PC-3 (cell line): ENCODE results near the gene LMOD3. TPM values are rescaled to one million over a fixed set of nuclear protein-coding genes. Genes with fewer than 3 reads are reported as not detected.

ENCODE experiments used
- ATAC-seq: fragments of 200-7000 bp; cut with Tn5 transposase; 2 replicates; pipeline ENCODE4 v1.9.1; 2020; ENCODE audit warnings: mild to moderate bottlenecking, moderate library complexity
- BruUV-seq: library from RNA; stranded (reverse); fragments of 400-500 nt; replicated peaks from 2 replicates; lab custom pipeline; 2021; lab: Mats Ljungman, UMichigan
- CTCF ChIA-PET: fragments of 300-600 bp; sonication (Branson Sonifier 250); formaldehyde crosslinking; loops from one replicate; lab custom pipeline; 2022; ENCODE audit warnings: antibody characterized with exemption; lab: Charles Lee
- POLR2A ChIA-PET: fragments of 300-600 bp; sonication (Branson Sonifier 250); formaldehyde crosslinking; loops from one replicate; lab custom pipeline; 2022; ENCODE audit warnings: antibody characterized with exemption; ENCODE audit not compliant: unreplicated experiment; lab: Charles Lee
- DNase-seq: peaks from one replicate; pipeline ENCODE4 v3.0.0-alpha.2; 2015
- H2AFZ ChIP-seq: fragments of 300-600 bp; sonication (generic); 2 replicates; pipeline ENCODE4 v1.6.0; 2016; ENCODE audit warnings: antibody characterized with exemption, low read length
- H3F3A ChIP-seq: fragments of 300-600 bp; sonication (generic); one replicate; pipeline ENCODE4 v1.6.0; 2017; ENCODE audit warnings: antibody characterized with exemption, low read length, control low read depth, mild to moderate bottlenecking; ENCODE audit not compliant: unreplicated experiment
- H3K27ac ChIP-seq: fragments of 300-600 bp; sonication (generic); 2 replicates; pipeline ENCODE4 v1.5.1; 2016; ENCODE audit warnings: mild to moderate bottlenecking, low read length
- H3K27me3 ChIP-seq: fragments of 300-600 bp; sonication (generic); 2 replicates; pipeline ENCODE4 v1.6.1; 2016; ENCODE audit warnings: low read length, mixed read lengths
- H3K36me3 ChIP-seq: fragments of 300-600 bp; sonication (generic); 2 replicates; pipeline ENCODE4 v1.6.1; 2016; ENCODE audit warnings: low read depth, mixed run types, low read length, mixed read lengths
- H3K4me1 ChIP-seq: fragments of 300-600 bp; sonication (generic); 2 replicates; pipeline ENCODE4 v1.5.1; 2016; ENCODE audit warnings: low read length; ENCODE audit not compliant: insufficient read depth
- H3K4me2 ChIP-seq: fragments of 300-600 bp; sonication (generic); 2 replicates; pipeline ENCODE4 v1.6.0; 2016; ENCODE audit warnings: low read length
- H3K4me3 ChIP-seq: fragments of 300-600 bp; sonication (generic); 2 replicates; pipeline ENCODE4 v1.5.1; 2016; ENCODE audit warnings: mild to moderate bottlenecking, low read length, mixed read lengths
- H3K79me2 ChIP-seq: fragments of 300-600 bp; sonication (generic); 2 replicates; pipeline ENCODE4 v1.6.1; 2017; ENCODE audit warnings: low read length, mixed read lengths
- H3K9ac ChIP-seq: fragments of 300-600 bp; sonication (generic); 2 replicates; pipeline ENCODE4 v1.6.0; 2016; ENCODE audit warnings: mild to moderate bottlenecking, low read length
- H3K9me2 ChIP-seq: fragments of 300-600 bp; sonication (generic); replicated peaks from 2 replicates; pipeline ENCODE4 v1.6.1; 2016; ENCODE audit warnings: mixed run types, low read length, mixed read lengths
- H3K9me3 ChIP-seq: fragments of 300-600 bp; sonication (generic); 2 replicates; pipeline ENCODE4 v1.6.1; 2016; ENCODE audit warnings: low read length, mixed read lengths
- H4K20me1 ChIP-seq: fragments of 300-600 bp; sonication (generic); 2 replicates; pipeline ENCODE4 v1.6.1; 2016; ENCODE audit warnings: low read length, mixed read lengths
- EZH2 ChIP-seq: fragments of 300-600 bp; sonication (generic); IDR thresholded peaks from one replicate; pipeline ENCODE4 v1.6.1; 2017; ENCODE audit warnings: antibody characterized with exemption, mild to moderate bottlenecking, low read length; ENCODE audit not compliant: unreplicated experiment
- EZH2phosphoT487 ChIP-seq: fragments of 300-600 bp; sonication (generic); IDR thresholded peaks from 2 replicates; pipeline ENCODE4 v1.6.1; 2018; ENCODE audit warnings: mild to moderate bottlenecking, antibody characterized with exemption, low read length, borderline replicate concordance
- intact Hi-C: fragments of 100-400 bp; cut with micrococcal nuclease; formaldehyde crosslinking; loops from 2 replicates; pipeline ENCODE4 v1.9.0; 2023
- total RNA-seq: library from RNA; depleted of rRNA; stranded (reverse); fragments of >200 nt; gene quantifications from 2 replicates; pipeline ENCODE4 v1.2.3, GENCODE V29; 2014
- TF ChIP-seq, protein P1 (sequence below): fragments of 300-600 bp; sonication (generic); conservative IDR thresholded peaks from 2 replicates; pipeline ENCODE4 v1.5.1; 2017; ENCODE audit warnings: antibody characterized with exemption, low read depth, mild to moderate bottlenecking, low read length

The LMOD3 gene
- total RNA-seq, 1 experiment from 2014 or later, result not detected

DNA sequence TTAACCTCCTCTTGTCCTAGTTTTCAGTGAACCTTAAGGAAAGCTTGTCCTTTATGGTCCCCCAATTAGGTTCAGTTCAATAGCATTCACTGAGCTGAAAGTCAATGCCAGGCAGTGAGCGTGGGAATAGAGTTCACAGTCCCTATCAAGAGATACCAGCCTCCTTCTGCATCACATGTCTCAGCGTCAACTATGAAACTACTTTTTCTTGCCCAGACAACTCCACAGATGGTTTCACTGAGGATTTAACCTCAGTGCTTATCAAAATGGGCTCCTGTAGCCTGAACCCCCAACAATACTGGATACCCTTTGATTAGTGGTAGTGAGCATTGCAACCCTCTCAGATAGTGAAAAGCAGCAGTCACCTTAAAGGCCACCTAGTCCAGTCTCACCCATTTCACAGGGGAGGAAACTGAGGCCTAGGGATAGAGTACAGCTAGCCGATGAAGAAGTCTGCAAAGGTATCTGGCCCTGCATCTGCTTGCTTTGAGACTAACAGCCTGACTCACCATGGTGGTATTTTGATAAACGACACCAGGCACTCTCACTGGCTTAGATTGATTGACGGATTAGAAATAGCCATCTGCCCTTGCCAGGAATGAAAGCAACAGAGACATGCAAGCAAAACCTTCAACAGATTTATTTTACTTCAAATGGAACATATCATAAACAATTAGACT, 40.7 kb downstream of the LMOD3 start:
- POLR2A ChIA-PET, result no interaction called here
- no peaks in the 10 kb centered on the region for H3K9me2 ChIP-seq
- BruUV-seq, result no TSS peak

DNA sequence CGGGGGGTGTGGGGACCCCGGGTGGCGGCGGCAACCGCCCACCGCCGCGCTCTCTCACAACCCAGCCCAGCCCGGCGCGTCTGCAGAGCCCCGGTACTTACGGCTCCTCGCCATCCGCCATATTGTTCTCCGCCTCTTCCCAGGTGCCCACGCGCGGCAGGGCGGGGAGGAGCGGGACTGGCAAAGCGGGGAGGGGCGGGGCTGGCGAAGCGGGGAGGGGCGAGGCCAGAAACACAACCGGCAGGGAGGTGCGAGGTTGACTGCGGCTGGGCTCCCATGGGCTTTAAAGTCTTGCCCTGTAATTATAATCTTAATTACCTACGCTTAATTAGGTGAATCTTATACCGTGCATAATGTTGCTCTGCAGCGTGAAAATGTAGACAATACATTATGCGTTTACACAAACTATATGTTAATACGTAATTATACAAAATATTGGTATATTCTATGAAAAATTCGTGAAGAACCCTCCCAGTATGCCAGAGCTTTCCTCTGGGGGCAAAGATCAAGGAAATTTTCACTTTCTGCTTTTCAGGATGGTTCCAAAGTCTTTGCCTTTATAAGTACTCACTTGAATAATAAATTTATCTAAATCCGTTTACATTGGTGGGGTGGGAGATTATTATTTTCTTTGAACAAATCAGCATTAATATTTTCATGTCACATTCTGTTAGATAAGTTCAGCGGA, 42.0 kb downstream of the LMOD3 start, which contains the start of gene UBA3:
Gene UBA3 (minus strand): TSS at position 133 of the 688 bp plus-strand sequence. CDS start 12 bp downstream, at position 121.
- ChIA-PET POLR2A (no interaction called here), CTCF (no interaction called here)
- H3K27ac ChIP-seq, result no peak within 1 kb of the TSS
- H3K79me2 ChIP-seq, result peaks cover 34% of the 10 kb centered on the region
- peaks cover 26% of the 10 kb centered on the region for H3K4me1 ChIP-seq
- no peaks in the 10 kb centered on the region for H3F3A ChIP-seq
- peak within 1 kb of the TSS; percentile 84 for H3K4me2 ChIP-seq
- BruUV-seq, result no TSS peak
- no peaks in the 10 kb centered on the region for H3K9me3 ChIP-seq
- no peaks in the 10 kb centered on the region for H3K27me3 ChIP-seq
- 0 out of 2 replicates have a peak, but pooled peaks cover 4% of the 10 kb centered on the region for H4K20me1 ChIP-seq
- no peaks in the 10 kb centered on the region for H3K9me2 ChIP-seq
- TF ChIP-seq EZH2phosphoT487 (no peak), EZH2 (no peak)
- TF ChIP-seq, protein P1, sequence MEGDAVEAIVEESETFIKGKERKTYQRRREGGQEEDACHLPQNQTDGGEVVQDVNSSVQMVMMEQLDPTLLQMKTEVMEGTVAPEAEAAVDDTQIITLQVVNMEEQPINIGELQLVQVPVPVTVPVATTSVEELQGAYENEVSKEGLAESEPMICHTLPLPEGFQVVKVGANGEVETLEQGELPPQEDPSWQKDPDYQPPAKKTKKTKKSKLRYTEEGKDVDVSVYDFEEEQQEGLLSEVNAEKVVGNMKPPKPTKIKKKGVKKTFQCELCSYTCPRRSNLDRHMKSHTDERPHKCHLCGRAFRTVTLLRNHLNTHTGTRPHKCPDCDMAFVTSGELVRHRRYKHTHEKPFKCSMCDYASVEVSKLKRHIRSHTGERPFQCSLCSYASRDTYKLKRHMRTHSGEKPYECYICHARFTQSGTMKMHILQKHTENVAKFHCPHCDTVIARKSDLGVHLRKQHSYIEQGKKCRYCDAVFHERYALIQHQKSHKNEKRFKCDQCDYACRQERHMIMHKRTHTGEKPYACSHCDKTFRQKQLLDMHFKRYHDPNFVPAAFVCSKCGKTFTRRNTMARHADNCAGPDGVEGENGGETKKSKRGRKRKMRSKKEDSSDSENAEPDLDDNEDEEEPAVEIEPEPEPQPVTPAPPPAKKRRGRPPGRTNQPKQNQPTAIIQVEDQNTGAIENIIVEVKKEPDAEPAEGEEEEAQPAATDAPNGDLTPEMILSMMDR, result no peak
- H3K9ac ChIP-seq, result peak within 1 kb of the TSS; percentile 84
- DNase-seq (peak; percentile 66), ATAC-seq (peak; percentile 68)
- H2AFZ ChIP-seq, result 0 out of 2 replicates have a peak within 1 kb of the TSS, but pooled peaks have one; percentile 42
- no peaks in the 10 kb centered on the region for H3K36me3 ChIP-seq
- intact Hi-C loops, result no loop called here
- peak within 1 kb of the TSS; percentile 78 for H3K4me3 ChIP-seq

More for the DNA sequence above, 40.7 kb downstream of the LMOD3 start:
- H3F3A ChIP-seq, result no peaks in the 10 kb centered on the region
- H3K79me2 ChIP-seq, result peaks cover 40% of the 10 kb centered on the region
- no peak overlapping the region for H3K9ac ChIP-seq
- peaks cover 30% of the 10 kb centered on the region for H3K4me1 ChIP-seq
- TF ChIP-seq, protein P1, result no peak
- no peak for TF ChIP-seq EZH2
- TF ChIP-seq EZH2phosphoT487, result no peak
- peak; percentile 32 for DNase-seq
- intact Hi-C loops, result no loop called here
- 0 out of 2 replicates have a peak, but pooled peaks cover 4% of the 10 kb centered on the region for H4K20me1 ChIP-seq
- H3K27ac ChIP-seq, result no peak overlapping the region
- H2AFZ ChIP-seq, result no peak overlapping the region
- H3K27me3 ChIP-seq, result no peaks in the 10 kb centered on the region
- H3K4me2 ChIP-seq, result no peak overlapping the region
- no peaks in the 10 kb centered on the region for H3K9me3 ChIP-seq
- no peaks in the 10 kb centered on the region for H3K36me3 ChIP-seq
- H3K4me3 ChIP-seq, result no peak overlapping the region
- no peak for ATAC-seq
- CTCF ChIA-PET, result no interaction called here
